Suprapubic skin (tissue), 4 donors: Measurements from ENCODE around the gene HLA-F. TPM values are rescaled to one million over a fixed set of nuclear protein-coding genes. Genes with fewer than 3 reads are reported as not detected.

Experiments used
- DNase-seq, 2 donors: peaks; one replicate each; pipeline ENCODE4 v3.0.0-alpha.2; 2019; ENCODE audit warnings: low spot score in 2 of 2
- H3K27ac ChIP-seq: fragments of 200-600 bp; sonication (generic); one replicate; pipeline ENCODE4 v1.5.1; 2019
- H3K27me3 ChIP-seq: fragments of 200-600 bp; sonication (generic); one replicate; pipeline ENCODE4 v1.5.1; 2019
- H3K36me3 ChIP-seq: fragments of 200-600 bp; sonication (generic); one replicate; pipeline ENCODE4 v1.5.1; 2019
- H3K4me1 ChIP-seq: fragments of 200-600 bp; sonication (generic); one replicate; pipeline ENCODE4 v1.5.1; 2019
- H3K4me3 ChIP-seq: fragments of 200-600 bp; sonication (generic); one replicate; pipeline ENCODE4 v1.5.1; 2019; ENCODE audit warnings: mild to moderate bottlenecking
- H3K9me3 ChIP-seq: fragments of 200-600 bp; sonication (generic); one replicate; pipeline ENCODE4 v1.5.1; 2019
- EP300 ChIP-seq: sonication (generic); formaldehyde crosslinking; IDR thresholded peaks from one replicate; pipeline ENCODE4 v1.6.1; 2017; ENCODE audit warnings: antibody characterized with exemption
- POLR2A ChIP-seq, 2 donors: fragments of 450-650 bp; IDR thresholded peaks; one replicate each; pipeline ENCODE4 v1.6.1; 2017; ENCODE audit warnings: antibody characterized with exemption in 2 of 2, mild to moderate bottlenecking in 2 of 2, moderate library complexity in 2 of 2
- POLR2AphosphoS5 ChIP-seq, 3 donors: sonication (generic); formaldehyde crosslinking; IDR thresholded peaks; one replicate each; pipeline ENCODE4 v1.6.1; 2017; ENCODE audit warnings: antibody characterized with exemption in 3 of 3
- WGBS: methylation state at CpG from one replicate; pipeline ENCODE4 v1.1.5; 2018; 5-methylcytosine and 5-hydroxymethylcytosine counted together
- total RNA-seq, 4 donors: library from RNA; depleted of rRNA; stranded (reverse); fragments of >200 nt; gene quantifications; one replicate each; pipeline ENCODE4 v1.1.0, GENCODE V29; 2016
- TF ChIP-seq, protein P1 (sequence below), 2 donors: fragments of 200-600 bp in 1 of 2; fragments of 450-650 bp in 1 of 2; sonication (generic) in 1 of 2; IDR thresholded peaks; one replicate each; pipeline ENCODE4 v1.5.1; 2016 to 2019; ENCODE audit warnings: antibody characterized with exemption in 2 of 2, mild to moderate bottlenecking in 1 of 2, moderate library complexity in 1 of 2

Gene HLA-F
- total RNA-seq, 4 donors from 2014 or later: 25.6 to 162 (median 62.2) TPM

DNA sequence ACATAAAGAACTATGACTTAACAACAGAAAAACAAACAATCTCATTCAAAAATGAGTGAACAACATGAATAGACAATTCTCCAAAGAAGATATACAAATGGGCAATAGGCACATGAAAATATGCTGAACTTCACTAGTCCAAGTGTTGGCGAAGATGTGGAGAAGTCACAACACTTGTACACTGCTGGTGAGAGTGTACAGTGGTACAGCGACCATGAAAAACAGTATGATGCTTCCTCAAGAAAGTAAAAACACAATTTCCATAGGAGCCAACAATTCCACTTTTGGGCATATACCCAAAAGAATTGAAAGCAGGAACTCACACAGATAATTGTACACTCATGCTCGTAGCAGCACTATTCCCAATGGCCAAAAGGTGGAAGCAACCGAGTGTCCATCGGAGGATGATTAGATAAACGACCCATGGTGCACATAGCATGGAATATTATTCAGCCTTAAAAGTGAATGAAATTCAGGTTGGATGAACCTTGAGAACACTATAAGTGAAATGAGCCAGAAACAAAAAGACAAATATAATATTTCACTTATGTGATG lies 6.6 kb downstream of the HLA-F start:
- no peak overlapping the region for H3K4me3 ChIP-seq
- WGBS: 75% methylated on average over 6 of the region's 6 CpGs

GRCh38 chr6:29730575-29731126 lies 7.4 kb downstream of the HLA-F start:
- peaks cover 18% of the 10 kb centered on the region for H3K36me3 ChIP-seq
- 56% methylated on average over 7 of the region's 7 CpGs for WGBS
- no peak overlapping the region for H3K27ac ChIP-seq
- H3K9me3 ChIP-seq: no peaks in the 10 kb centered on the region
- DNase-seq: no peak
- no peak for TF ChIP-seq POLR2AphosphoS5 (IDR thresholded peaks at IDR 0.05)
- TF ChIP-seq, protein P1, sequence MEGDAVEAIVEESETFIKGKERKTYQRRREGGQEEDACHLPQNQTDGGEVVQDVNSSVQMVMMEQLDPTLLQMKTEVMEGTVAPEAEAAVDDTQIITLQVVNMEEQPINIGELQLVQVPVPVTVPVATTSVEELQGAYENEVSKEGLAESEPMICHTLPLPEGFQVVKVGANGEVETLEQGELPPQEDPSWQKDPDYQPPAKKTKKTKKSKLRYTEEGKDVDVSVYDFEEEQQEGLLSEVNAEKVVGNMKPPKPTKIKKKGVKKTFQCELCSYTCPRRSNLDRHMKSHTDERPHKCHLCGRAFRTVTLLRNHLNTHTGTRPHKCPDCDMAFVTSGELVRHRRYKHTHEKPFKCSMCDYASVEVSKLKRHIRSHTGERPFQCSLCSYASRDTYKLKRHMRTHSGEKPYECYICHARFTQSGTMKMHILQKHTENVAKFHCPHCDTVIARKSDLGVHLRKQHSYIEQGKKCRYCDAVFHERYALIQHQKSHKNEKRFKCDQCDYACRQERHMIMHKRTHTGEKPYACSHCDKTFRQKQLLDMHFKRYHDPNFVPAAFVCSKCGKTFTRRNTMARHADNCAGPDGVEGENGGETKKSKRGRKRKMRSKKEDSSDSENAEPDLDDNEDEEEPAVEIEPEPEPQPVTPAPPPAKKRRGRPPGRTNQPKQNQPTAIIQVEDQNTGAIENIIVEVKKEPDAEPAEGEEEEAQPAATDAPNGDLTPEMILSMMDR (IDR thresholded peaks at IDR 0.05): no peak
- no peak for TF ChIP-seq POLR2A (IDR thresholded peaks at IDR 0.05)
- TF ChIP-seq EP300: no peak
- no peak overlapping the region for H3K4me3 ChIP-seq
- no peaks in the 10 kb centered on the region for H3K27me3 ChIP-seq
- peaks cover 7% of the 10 kb centered on the region for H3K4me1 ChIP-seq

More for the DNA sequence above, 6.6 kb downstream of the HLA-F start:
- H3K27me3 ChIP-seq: no peaks in the 10 kb centered on the region
- H3K27ac ChIP-seq: no peak overlapping the region
- H3K36me3 ChIP-seq: peaks cover 18% of the 10 kb centered on the region
- no peak for DNase-seq
- H3K4me1 ChIP-seq: peaks cover 14% of the 10 kb centered on the region
- TF ChIP-seq POLR2A (IDR thresholded peaks at IDR 0.05) (no peak), EP300 (no peak), POLR2AphosphoS5 (IDR thresholded peaks at IDR 0.05) (no peak)
- TF ChIP-seq, protein P1 (IDR thresholded peaks at IDR 0.05): no peak
- H3K9me3 ChIP-seq: no peaks in the 10 kb centered on the region

DNA sequence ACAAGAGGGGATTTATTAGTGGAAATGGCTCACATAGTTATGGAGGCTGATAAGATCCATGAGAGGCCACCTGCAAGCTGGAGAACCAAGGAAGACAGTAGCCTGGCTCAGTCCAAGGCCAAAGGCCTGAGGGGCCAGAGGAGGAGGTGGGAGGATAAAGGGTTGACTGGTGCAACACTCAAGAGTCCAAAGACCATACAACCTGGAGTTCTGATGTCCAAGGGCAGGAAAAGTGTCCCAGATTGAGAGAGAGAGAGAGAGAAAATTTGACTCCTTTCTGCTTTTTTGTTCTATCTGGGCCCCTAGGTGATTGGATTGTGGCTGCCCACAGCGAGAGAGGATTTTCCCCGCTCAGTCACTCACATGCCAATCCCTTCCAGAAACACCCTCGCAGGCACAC lies 8.0 kb downstream of the HLA-F start:
- WGBS: 47% methylated on average over 3 of the region's 3 CpGs
- Histone ChIP-seq H3K4me3 (no peak overlapping the region), H3K36me3 (peaks cover 18% of the 10 kb centered on the region), H3K27me3 (no peaks in the 10 kb centered on the region), H3K9me3 (no peaks in the 10 kb centered on the region), H3K4me1 (peaks cover under 1% of the 10 kb centered on the region), H3K27ac (no peak overlapping the region)
- no peak for DNase-seq
- no peak for TF ChIP-seq POLR2AphosphoS5 (IDR thresholded peaks at IDR 0.05)
- TF ChIP-seq, protein P1 (IDR thresholded peaks at IDR 0.05): no peak
- no peak for TF ChIP-seq POLR2A (IDR thresholded peaks at IDR 0.05)
- TF ChIP-seq EP300: no peak

GRCh38 chr6:29733057-29733456 lies 9.8 kb downstream of the HLA-F start:
- TF ChIP-seq POLR2AphosphoS5 (IDR thresholded peaks at IDR 0.05) (no peak), EP300 (no peak), POLR2A (IDR thresholded peaks at IDR 0.05) (no peak)
- TF ChIP-seq, protein P1 (IDR thresholded peaks at IDR 0.05): no peak
- no peak overlapping the region for H3K4me3 ChIP-seq
- H3K9me3 ChIP-seq: no peaks in the 10 kb centered on the region
- H3K4me1 ChIP-seq: no peaks in the 10 kb centered on the region
- peaks cover 2% of the 10 kb centered on the region for H3K36me3 ChIP-seq
- 62% methylated on average over 7 of the region's 7 CpGs for WGBS
- no peaks in the 10 kb centered on the region for H3K27me3 ChIP-seq
- no peak for DNase-seq
- H3K27ac ChIP-seq: no peak overlapping the region

DNA sequence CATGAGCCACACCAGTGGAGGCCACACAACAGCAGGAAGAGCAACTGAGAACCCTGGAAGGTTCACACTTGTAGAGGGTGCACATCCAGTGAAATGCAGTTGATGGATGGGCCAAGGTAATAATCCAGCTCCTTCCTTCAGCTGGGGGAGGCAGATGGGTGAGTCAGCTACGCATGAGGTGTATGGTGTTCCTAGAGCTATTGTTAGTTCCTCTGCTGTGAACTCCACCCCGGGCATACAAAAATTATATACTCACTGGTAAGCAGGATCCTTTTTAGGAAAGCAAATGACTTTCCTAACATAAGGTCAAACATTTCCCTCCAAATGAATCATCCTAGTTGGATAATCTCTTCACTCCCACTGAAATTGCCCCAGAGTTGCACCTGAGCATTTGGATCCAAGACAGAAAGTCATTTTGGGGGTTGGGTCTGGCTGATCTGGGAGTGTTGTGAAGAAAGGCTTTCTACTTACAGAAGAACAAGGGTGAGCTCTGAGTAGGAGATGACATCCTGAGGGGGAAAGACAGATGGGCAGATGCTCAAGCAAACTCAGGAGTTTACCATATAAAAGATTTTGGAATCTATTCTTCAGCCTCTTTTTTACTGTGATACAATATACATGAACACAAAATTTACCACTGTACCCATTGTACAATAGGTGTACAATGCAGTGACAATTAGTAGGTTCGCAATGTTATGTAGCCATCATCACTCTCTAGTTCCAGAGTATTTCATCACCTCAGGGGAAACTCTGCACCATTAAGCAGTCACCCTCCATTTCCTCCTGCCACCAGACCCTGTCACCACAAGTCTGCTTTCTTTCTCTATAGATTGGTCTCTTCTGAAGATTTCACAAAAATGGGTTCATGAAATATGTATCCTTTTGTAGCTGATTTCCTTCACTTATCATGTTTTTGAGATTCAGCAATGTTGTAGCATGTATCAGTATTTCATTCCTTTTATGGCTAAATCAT lies 11.1 kb downstream of the HLA-F start:
- Histone ChIP-seq H3K4me1 (no peaks in the 10 kb centered on the region), H3K9me3 (no peaks in the 10 kb centered on the region), H3K36me3 (no peaks in the 10 kb centered on the region), H3K27me3 (no peaks in the 10 kb centered on the region), H3K27ac (no peak overlapping the region), H3K4me3 (no peak overlapping the region)
- DNase-seq: no peak
- 58% methylated on average over 3 of the region's 3 CpGs for WGBS
- TF ChIP-seq EP300 (no peak), POLR2AphosphoS5 (IDR thresholded peaks at IDR 0.05) (no peak), POLR2A (IDR thresholded peaks at IDR 0.05) (no peak)
